GM19043 (cell line): ENCODE data around the gene CPA1.

ENCODE experiments used
- ATAC-seq: cut with Tn5 transposase; IDR thresholded peaks from one replicate; pipeline ENCODE4 v1.9.1; 2021; ENCODE audit warnings: low read depth; ENCODE audit not compliant: unreplicated experiment

CPA1 gene

GRCh38 chr7:130421684-130422083 lies 41.4 kb downstream of the CPA1 start:
- ATAC-seq = no peak

- ATAC-seq = no peak
Measured at GRCh38 chr7:130423501-130424037, 43.3 kb downstream of the CPA1 start.

GRCh38 chr7:130425796-130426195 lies 45.5 kb downstream of the CPA1 start:
- ATAC-seq = no peak

- ATAC-seq = no peak
Measured at GRCh38 chr7:130426564-130426963, 46.3 kb downstream of the CPA1 start.

GRCh38 chr7:130429019-130429418 lies 48.7 kb downstream of the CPA1 start:
- no peak for ATAC-seq

- no peak for ATAC-seq
Measured at GRCh38 chr7:130430115-130430514, 49.8 kb downstream of the CPA1 start.

- no peak for ATAC-seq
Measured at GRCh38 chr7:130430841-130431666, 50.8 kb downstream of the CPA1 start.

GRCh38 chr7:130432886-130433285 lies 52.6 kb downstream of the CPA1 start:
- ATAC-seq = no peak

GRCh38 chr7:130433301-130433700 lies 53.0 kb downstream of the CPA1 start:
- no peak for ATAC-seq

- ATAC-seq = no peak
Measured at GRCh38 chr7:130435311-130435854, 55.1 kb downstream of the CPA1 start.

GRCh38 chr7:130436253-130436652 lies 56.0 kb downstream of the CPA1 start:
- ATAC-seq = no peak
